Measurements from ENCODE around the gene NUDT17. TPM values are rescaled to one million over a fixed set of nuclear protein-coding genes. Genes with fewer than 3 reads are reported as not detected.

NUDT17 gene
- total and polyA plus RNA-seq, 9 of the 15 experiments (the other 6 are each of a cell fraction or from before 2014, with no cell fraction given): 2.1 to 10.0 (median 6.1) TPM

DNA sequence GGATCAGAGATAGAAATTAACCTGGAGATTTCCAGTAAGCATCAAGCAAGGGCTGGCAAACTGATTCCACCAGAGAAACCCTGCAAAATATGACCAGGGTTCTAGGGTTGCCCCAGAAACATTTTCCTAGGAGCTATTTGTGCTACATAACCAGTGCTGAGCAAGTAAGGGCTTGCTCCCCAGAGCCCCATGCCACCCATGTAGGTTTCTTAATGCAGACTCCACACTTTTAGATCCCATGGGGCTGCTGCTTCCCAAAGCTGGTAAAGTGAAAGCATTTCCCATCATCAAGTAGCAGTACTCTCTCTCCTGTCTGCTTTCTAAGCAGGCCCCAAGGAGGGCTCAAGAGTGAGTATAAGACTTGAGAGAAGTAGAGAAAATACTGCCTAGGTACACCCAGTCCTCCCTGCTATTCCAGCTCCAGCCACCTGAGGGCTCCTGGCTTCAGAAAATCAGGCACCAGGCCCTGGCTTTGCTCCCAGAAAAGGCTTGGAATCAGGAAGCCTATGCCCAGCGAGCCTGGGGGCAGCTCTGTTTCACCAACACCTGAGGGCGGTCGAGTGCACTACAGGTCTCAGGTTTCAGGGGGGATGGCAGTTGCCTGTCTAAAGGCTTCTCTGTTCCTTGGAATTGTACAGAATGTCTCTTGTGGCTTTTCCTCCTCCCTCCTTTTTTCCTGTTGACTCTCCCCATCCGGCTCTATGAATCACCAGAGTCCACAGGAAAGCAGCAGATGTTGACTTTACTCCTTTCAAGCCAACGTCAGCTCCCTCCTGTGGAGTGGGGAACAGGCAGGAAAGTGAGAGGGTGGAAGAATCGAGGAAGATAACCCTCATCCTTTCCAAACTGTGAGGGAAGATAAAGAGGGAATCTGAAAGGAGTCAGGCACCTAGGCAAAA, 46.4 kb downstream of the NUDT17 start (continued):
- TF ChIP-seq, protein P1, sequence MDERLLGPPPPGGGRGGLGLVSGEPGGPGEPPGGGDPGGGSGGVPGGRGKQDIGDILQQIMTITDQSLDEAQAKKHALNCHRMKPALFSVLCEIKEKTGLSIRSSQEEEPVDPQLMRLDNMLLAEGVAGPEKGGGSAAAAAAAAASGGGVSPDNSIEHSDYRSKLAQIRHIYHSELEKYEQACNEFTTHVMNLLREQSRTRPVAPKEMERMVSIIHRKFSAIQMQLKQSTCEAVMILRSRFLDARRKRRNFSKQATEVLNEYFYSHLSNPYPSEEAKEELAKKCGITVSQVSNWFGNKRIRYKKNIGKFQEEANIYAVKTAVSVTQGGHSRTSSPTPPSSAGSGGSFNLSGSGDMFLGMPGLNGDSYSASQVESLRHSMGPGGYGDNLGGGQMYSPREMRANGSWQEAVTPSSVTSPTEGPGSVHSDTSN (CRISPR knock-in tag; IDR thresholded peaks at IDR 0.05; ENCODE audit: low read depth): no peak
- TF ChIP-seq, protein P1 (tag; conservative IDR thresholded peaks at IDR 0.05; ENCODE audit: low read depth): no peak
- TF ChIP-seq JUND (IDR thresholded peaks at IDR 0.05; ENCODE audit: borderline replicate concordance, low read depth, low read length) (no peak; the same call in none of the 2 replicates), JUND (tag; IDR thresholded peaks at IDR 0.05; ENCODE audit: borderline replicate concordance, low read depth, low read length) (peak; percentile 55; the same call in 2 of the 3 replicates), ZNF408 (CRISPR knock-in tag; IDR thresholded peaks at IDR 0.05; ENCODE audit: low read depth) (no peak), GATA2 (CRISPR knock-in tag; IDR thresholded peaks at IDR 0.05) (no peak), ZNF551 (CRISPR knock-in tag; IDR thresholded peaks at IDR 0.05) (no peak), ZNF707 (CRISPR knock-in tag; conservative IDR thresholded peaks at IDR 0.05) (no peak), STAT5A (IDR thresholded peaks at IDR 0.05; ENCODE audit: borderline replicate concordance, low read length) (no peak), ZBTB5 (IDR thresholded peaks at IDR 0.05) (no peak), HDGF (IDR thresholded peaks at IDR 0.05) (0 out of 2 replicates have a peak, but pooled peaks have one; percentile 57), TEAD4 (IDR thresholded peaks at IDR 0.05; ENCODE audit: low read length) (no peak), TEAD4 (CRISPR knock-in tag; IDR thresholded peaks at IDR 0.05; ENCODE audit: borderline replicate concordance) (no peak), ZC3H11A (IDR thresholded peaks at IDR 0.05; ENCODE audit: low read depth, low read length) (no peak), SIN3B (IDR thresholded peaks at IDR 0.05; ENCODE audit: low read depth) (no peak), CEBPG (CRISPR knock-in tag; IDR thresholded peaks at IDR 0.05) (no peak), CEBPG (tag; conservative IDR thresholded peaks at IDR 0.05 in 1 of 2, IDR thresholded peaks at IDR 0.05 in 1 of 2) (no peak), HSF4 (CRISPR knock-in tag; IDR thresholded peaks at IDR 0.05; ENCODE audit: borderline replicate concordance) (no peak), SMARCA5 (IDR thresholded peaks at IDR 0.05) (no peak), NFE2 (IDR thresholded peaks at IDR 0.05; ENCODE audit: low read depth) (no peak), HMG20A (CRISPR knock-in tag; conservative IDR thresholded peaks at IDR 0.05) (no peak), SPI1 (IDR thresholded peaks at IDR 0.05; ENCODE audit: borderline replicate concordance, low read depth, low read length) (peak; percentile 41; the same call in 1 of the 2 replicates), MBD2 (IDR thresholded peaks at IDR 0.05; ENCODE audit: borderline replicate concordance, low read depth) (no peak)
- TF ChIP-seq, protein P2, sequence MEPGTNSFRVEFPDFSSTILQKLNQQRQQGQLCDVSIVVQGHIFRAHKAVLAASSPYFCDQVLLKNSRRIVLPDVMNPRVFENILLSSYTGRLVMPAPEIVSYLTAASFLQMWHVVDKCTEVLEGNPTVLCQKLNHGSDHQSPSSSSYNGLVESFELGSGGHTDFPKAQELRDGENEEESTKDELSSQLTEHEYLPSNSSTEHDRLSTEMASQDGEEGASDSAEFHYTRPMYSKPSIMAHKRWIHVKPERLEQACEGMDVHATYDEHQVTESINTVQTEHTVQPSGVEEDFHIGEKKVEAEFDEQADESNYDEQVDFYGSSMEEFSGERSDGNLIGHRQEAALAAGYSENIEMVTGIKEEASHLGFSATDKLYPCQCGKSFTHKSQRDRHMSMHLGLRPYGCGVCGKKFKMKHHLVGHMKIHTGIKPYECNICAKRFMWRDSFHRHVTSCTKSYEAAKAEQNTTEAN (CRISPR knock-in tag; IDR thresholded peaks at IDR 0.05): no peak
